Measurements from ENCODE around the gene CRYBG1.

CRYBG1 gene

DNA sequence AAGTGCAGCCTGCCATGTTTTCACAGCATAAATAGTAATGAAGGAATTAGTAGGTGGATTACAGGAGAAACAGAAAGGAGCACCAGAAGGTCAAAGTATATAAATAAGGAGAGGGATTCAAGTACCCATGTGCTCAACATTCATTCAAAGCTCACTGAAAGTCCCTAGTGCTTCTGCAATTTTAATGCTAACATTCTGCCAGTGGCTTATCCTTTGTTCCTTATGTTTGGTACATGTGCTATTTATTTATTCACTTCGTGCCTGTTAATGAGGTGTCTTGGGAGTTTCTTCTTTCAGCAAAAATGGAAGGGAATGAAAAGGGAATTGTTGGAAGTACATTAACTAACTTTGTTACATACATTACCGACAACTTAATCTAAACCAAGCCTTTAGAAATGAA, 105.7 kb downstream of the CRYBG1 start:
- DNase-seq = no peak

DNA sequence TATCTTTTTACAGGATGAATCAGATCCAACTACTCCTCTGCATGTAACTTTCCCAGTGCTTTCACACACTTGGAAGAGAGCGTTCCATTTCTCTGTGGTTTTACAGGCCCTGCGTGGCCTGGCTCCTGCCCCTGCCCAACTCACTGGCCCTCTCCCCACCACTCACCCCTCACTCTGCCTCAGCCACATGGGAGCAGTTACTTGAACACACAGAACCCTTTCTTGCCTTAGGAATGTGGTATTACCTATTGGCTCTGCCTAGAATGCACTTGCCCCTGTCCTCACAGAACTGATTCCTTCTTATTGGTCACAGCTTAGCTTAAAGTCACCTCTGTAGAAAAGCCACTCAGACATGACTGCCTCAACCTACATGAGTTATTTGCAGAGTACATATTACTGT, 108.4 kb downstream of the CRYBG1 start:
- DNase-seq = no peak

GRCh38 chr6:106469882-106470281, 109.4 kb downstream of the CRYBG1 start:
- DNase-seq = no peak

DNA sequence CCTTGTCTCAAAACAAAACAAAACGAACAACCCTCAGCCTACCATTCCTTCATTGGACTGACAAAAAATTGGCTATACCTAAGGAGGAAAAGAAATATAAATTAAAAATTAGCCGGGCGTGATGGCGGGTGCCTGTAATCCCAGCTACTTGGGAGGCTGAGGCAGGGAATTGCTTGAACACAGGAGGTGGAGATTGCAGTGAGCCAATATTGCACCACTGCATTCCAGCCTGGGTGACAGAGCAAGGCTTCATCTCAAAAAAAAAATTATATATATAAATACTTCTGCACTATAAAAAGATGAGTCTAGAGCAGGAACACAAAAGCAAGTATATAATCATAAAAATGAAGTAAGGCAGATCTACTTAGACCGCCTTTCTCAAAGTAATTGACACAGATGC, 109.8 kb downstream of the CRYBG1 start:
- no peak for DNase-seq

- no peak for DNase-seq
Observed at GRCh38 chr6:106470811-106471210, 110.3 kb downstream of the CRYBG1 start.

- no peak for DNase-seq
Observed at GRCh38 chr6:106473812-106474211, 113.3 kb downstream of the CRYBG1 start.

GRCh38 chr6:106474466-106474865, 113.9 kb downstream of the CRYBG1 start:
- no peak for DNase-seq

GRCh38 chr6:106475284-106475683, 114.8 kb downstream of the CRYBG1 start:
- DNase-seq = no peak

DNA sequence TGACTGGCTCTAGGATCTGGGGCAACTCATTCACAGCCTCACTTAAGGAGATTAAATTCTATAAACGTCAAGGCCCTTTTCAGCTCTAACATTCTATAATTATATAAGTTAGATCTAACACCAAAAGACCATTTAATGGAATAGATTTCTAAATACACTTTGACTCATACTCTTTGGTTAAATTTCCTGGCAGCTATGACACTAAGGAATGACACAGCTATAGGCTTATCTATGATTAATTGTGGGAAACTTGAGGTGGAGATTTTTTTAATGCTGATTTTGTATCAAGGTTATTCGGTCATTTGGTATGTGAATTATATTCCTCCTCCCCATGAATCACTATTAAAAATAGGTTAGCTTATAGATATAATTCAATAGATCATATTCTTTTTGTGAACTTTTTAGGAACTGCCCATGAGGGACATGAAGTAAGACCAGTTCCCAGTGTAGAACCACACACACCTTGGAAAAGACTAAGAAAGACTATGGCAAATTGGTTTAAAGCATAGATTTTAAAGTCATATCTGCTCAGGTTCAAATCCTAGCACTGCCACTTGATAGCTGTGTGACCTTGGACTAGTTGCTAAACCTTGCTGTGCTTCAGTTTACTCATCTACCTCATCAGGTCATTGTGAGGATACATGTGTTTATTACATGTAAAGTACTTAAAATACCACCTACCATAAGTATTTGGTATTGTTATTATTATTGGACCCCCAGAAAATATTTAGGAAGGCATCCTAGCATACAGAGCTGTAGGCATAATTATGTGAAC, 116.0 kb downstream of the CRYBG1 start:
- no peak for DNase-seq

DNA sequence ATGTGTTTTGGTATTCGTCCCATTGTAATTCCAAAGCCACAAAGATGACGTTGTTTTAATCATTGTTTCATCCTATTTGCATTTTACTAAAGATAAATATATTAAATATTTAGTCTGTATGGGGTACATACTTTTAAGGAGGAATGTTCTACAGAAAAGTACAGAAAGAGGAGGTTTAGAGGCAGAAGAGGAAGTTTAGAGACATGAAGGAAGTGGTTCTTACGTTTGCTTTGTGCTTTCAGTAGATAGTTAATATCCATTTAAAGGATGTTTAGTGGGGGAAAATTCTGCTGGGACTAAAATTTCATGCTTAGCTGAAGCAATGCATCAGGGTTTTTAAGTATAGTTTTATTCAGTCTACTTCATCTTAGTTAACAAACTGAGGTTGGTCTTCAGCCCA, 116.6 kb downstream of the CRYBG1 start:
- DNase-seq = no peak

DNA sequence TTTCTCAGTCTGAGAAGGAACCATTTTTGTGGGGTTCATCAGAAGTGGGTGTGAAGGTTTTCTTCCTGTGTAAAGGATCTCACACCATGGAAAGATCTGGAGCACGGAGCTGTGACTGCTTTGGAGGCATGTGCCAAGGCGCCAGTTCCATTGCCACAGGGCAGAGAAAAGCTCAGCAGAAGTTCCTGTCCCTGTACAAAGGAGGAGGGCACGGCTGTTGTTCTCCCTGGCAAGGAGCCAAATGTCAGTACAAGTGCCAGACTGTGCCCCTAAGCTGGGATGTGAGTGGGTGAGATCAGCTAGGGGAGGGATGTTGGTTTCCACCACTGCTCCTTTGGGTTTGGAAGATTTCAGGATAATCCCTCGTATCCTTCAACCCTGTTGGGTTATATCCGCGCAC, 117.3 kb downstream of the CRYBG1 start:
- no peak for DNase-seq

DNA sequence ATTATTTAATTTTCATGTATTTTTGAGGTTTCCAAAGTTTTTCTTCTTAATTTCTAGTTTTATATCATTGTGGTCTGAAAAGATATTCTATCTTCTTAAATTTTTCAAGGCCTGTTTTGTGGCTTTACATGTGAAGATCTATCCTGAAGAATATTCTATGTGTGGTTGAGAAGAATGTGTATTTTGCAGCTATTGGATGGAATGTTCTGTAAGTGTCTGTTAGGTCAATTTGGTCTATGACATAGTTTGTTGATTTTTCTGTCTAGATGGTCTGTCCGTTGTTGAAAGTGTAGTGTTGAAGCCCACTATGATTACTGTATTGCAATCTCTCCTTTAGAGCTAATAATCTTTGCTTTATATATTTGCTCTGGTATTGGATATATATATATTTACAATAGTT, 125.7 kb downstream of the CRYBG1 start:
- DNase-seq = no peak

GRCh38 chr6:106488494-106489370, 128.2 kb downstream of the CRYBG1 start:
- no peak for DNase-seq

GRCh38 chr6:106490030-106490429, 129.5 kb downstream of the CRYBG1 start:
- DNase-seq = no peak

DNA sequence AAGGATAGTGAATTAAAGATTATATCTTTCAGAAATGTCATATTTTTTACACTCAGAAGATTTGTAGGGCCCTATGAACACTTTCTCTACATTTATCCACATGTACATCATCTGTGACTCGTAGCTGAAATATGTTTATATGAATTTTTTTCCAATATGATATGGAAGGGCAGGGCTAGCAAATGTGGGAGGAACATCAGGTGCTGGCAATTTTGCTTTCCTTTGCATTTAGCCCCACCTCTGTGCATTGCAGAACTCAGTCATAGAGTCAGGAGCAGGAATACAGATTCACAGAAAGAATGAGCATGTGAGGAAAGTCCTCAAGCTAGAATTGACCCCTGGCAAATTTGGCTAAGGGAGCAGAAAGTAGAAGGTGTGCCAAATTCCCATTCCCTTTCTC, 129.9 kb downstream of the CRYBG1 start:
- no peak for DNase-seq

- DNase-seq = no peak
Observed at GRCh38 chr6:106490974-106491373, 130.5 kb downstream of the CRYBG1 start.

GRCh38 chr6:106495014-106495413, 134.5 kb downstream of the CRYBG1 start:
- DNase-seq = no peak

- DNase-seq = no peak
Observed at GRCh38 chr6:106496823-106497222, 136.3 kb downstream of the CRYBG1 start.

DNA sequence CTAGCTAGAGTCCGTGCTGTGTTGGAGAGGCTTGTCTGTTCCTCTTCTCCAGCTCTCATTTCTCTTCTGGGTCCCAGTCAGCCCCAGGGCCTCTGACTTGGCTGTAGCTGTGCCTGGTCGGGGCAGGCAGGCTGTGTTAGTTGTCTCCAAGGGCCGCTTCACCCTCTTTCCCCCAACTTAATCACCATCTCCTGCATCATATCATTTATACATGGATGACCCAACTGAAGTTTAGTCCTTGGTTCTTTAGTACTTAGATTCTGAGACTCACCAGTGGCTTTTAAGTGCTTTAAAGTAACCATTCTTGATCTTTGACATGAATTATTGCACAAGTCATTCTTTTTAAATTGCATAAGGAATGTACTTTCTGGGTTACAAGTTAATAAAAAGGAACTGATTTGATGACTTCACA, 141.4 kb downstream of the CRYBG1 start:
- no peak for DNase-seq

DNA sequence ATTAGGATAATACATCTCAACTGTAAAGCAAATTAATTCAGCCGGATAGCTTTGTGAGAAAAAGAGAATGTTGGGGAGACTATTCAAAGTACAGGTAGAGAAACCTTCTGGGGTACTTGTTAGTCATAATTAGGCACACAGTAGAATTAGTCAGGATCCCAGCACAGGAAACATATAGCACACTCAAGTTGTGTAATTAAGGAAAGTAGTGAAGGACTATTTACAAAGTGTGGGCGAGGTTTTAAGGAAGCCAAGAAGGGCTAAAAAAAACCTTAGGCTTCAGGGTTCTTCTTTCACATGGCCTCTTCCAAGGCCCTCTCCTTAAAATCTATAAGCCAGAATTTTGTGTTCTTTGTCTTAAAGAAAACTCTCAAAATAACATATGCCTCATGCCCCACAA, 142.0 kb downstream of the CRYBG1 start:
- DNase-seq = no peak

GRCh38 chr6:106508277-106508676, 147.8 kb downstream of the CRYBG1 start:
- no peak for DNase-seq

DNA sequence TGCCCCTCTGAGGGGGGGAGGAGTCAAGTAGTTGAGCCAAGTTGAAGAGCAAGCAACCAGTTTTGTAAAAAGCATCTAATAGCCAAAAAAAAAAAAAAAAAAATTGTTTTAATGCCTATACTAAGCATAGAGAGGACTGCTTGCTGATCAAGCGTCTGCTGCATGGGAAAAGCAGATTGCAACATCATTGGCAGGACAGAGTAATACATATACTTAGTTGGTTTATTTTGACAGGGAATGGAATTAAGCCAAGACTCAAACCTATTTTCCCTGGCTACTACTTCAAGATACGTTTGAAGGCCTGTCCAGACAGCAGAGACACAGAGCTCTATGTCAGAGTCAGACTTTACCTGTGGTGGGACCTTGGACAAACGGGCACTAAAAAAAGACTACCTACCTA, 148.3 kb downstream of the CRYBG1 start:
- no peak for DNase-seq

DNA sequence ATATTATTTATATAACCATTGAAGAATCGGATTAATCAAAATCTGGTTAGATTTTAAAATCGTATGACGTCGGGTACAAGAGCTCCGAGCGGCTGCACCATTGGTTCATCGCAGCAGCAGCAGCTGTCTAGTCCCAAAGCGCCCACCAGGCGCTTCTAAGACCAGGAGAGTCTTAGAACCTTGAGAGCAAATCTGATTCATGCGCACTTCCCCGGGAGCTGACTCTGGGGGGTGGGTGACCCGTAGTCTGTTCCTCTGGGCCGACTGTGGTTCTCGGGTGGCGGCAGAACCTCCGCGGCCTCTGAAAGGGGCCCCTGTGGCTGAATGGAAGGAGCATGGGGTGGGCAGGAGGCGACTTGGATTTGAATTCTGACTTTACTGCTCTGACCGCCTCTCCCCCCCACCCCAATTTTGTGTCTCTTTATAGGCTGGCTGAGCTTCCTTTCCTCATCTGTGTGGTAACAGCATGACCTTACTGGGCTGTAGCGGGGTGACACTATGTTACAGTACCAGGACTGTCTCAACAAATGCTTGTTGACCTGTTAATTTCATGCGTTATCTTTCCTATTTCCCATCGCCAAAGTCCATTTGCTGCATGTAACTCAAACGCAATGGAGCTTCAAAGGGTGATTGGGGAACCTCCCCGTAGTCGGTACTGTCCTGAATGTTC, 149.0 kb downstream of the CRYBG1 start:
- DNase-seq = no peak

Measured in stimulated activated CD4-positive, alpha-beta T cell treated with anti-CD3 and anti-CD28 coated beads, Interleukin-2, amount 100 ng/mL, for 24 hours (primary cell).